Epithelial cell of proximal tubule (primary cell): ENCODE data around the gene TRPC4AP. TPM values are rescaled to one million over a fixed set of nuclear protein-coding genes. Genes with fewer than 3 reads are reported as not detected.

Source experiments
- DNase-seq: peaks from one replicate; pipeline ENCODE4 v3.0.0-alpha.2; 2011; ENCODE audit warnings: low read depth
- H3K4me3 ChIP-seq: 2 replicates; pipeline ENCODE4 v1.5.1; 2011; ENCODE audit warnings: low read depth, mild to moderate bottlenecking, low read length
- total RNA-seq: library from RNA; depleted of rRNA; stranded (reverse); fragments of >200 nt; gene quantifications from 2 replicates; pipeline ENCODE4 v1.2.3, GENCODE V29; 2015
- TF ChIP-seq, protein P1 (sequence below): conservative IDR thresholded peaks from 2 replicates; pipeline ENCODE4 v1.5.1; 2012; ENCODE audit warnings: low read depth, mild to moderate bottlenecking, low read length

The TRPC4AP gene
- total RNA-seq, 1 donor from 2014 or later, result 58.6 TPM

DNA sequence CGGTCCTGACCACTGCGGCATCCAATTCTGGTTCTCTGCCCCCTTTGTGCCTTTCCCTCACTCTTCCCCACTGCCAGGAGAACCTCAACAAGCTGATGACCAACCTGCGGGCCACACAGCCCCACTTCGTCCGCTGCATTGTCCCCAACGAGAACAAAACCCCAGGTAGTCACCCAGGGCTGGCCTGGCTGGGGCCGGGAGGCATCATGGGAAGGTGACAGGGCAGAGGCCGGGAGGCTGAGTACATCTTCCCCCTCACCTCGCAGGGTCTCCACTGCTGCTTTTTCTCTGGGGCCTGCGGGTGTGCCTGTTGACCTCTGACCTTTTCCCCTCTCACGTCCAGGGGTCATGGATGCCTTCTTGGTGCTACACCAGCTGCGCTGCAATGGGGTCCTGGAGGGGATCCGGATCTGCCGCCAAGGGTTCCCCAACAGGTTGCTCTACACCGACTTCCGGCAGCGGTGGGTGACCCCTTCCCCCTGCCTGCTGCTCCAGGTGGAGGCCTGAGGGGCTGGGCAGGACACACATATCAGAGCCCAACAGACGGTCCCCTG is 101.9 kb downstream of the TRPC4AP start:
- TF ChIP-seq, protein P1, sequence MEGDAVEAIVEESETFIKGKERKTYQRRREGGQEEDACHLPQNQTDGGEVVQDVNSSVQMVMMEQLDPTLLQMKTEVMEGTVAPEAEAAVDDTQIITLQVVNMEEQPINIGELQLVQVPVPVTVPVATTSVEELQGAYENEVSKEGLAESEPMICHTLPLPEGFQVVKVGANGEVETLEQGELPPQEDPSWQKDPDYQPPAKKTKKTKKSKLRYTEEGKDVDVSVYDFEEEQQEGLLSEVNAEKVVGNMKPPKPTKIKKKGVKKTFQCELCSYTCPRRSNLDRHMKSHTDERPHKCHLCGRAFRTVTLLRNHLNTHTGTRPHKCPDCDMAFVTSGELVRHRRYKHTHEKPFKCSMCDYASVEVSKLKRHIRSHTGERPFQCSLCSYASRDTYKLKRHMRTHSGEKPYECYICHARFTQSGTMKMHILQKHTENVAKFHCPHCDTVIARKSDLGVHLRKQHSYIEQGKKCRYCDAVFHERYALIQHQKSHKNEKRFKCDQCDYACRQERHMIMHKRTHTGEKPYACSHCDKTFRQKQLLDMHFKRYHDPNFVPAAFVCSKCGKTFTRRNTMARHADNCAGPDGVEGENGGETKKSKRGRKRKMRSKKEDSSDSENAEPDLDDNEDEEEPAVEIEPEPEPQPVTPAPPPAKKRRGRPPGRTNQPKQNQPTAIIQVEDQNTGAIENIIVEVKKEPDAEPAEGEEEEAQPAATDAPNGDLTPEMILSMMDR, result no peak
- no peak for DNase-seq
- H3K4me3 ChIP-seq, result no peak overlapping the region

DNA sequence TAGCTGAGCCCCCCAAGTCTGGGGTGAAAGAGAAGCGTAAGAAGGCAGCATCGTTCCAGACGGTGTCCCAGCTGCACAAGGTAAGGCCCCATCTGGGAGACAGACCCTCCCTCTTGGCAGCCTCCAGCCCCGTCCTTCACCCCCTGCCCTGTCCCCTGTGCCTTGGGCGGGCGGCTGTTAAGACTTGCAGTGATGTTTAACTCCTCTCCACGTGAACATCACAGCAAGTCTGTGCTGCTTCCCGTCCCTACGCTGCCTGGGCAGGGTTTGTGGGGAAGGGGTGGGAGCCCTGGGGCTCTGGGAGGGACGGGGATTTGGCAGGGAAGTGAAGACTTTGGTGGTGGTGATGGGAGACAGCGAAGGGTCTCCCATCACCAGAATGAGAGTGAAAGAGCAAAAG is 102.4 kb downstream of the TRPC4AP start:
- TF ChIP-seq, protein P1, result no peak
- H3K4me3 ChIP-seq, result no peak overlapping the region

DNA sequence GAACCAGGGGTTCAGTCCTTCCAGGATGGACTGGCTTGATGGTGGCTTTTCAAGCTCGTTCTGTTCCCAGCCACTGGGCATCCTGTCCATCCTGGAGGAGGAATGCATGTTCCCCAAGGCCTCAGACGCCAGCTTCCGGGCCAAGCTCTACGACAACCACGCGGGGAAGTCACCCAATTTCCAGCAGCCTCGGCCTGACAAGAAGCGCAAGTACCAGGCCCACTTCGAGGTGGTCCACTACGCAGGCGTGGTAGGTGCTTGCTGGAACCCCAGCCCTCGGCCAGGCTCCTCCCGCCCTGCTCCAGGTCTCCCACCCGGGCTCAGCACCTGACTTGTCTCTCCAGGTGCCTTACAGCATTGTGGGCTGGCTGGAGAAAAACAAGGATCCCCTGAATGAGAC is 102.9 kb downstream of the TRPC4AP start:
- H3K4me3 ChIP-seq, result no peak overlapping the region
- DNase-seq, result no peak
- TF ChIP-seq, protein P1, result no peak

More for the DNA sequence above, 102.4 kb downstream of the TRPC4AP start:
- DNase-seq, result no peak

DNA sequence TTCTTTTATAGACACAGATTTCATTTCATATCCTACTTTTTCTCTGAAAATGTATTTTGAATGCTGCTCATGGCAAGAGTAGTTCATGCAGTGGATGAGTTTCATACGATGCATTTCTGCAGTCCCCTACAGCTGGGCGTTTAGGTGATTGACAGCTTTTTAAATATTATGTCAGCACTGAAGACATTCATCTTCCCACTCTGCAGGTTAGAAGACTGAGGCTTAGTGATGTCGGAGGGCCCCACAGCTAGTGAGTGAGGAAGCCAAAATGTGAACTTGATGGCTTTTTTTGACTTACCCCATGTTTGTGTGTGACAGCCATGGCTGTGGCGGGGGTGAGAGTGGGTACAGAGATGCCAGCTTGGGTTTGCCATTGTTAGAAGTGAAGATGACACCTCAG is 103.5 kb downstream of the TRPC4AP start:
- H3K4me3 ChIP-seq, result no peak overlapping the region
- DNase-seq, result no peak
- TF ChIP-seq, protein P1, result no peak

DNA sequence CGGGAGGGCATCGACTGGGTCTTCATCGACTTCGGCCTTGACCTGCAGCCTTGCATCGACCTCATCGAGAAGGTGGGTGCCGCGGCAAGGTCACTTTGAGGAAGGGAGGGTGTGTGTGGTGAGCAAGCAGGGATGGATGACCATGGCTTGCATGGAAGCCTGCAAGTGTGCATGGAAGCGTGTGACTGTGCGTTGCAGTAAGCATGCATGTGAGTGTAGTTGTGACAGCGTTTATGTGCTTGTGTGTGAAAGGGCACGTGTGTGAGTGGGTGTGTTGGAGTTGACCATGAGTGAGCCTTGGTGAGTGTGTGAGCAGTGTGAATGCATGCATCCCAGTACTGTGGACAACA is 104.4 kb downstream of the TRPC4AP start:
- DNase-seq, result no peak
- H3K4me3 ChIP-seq, result no peak overlapping the region
- TF ChIP-seq, protein P1, result no peak

DNA sequence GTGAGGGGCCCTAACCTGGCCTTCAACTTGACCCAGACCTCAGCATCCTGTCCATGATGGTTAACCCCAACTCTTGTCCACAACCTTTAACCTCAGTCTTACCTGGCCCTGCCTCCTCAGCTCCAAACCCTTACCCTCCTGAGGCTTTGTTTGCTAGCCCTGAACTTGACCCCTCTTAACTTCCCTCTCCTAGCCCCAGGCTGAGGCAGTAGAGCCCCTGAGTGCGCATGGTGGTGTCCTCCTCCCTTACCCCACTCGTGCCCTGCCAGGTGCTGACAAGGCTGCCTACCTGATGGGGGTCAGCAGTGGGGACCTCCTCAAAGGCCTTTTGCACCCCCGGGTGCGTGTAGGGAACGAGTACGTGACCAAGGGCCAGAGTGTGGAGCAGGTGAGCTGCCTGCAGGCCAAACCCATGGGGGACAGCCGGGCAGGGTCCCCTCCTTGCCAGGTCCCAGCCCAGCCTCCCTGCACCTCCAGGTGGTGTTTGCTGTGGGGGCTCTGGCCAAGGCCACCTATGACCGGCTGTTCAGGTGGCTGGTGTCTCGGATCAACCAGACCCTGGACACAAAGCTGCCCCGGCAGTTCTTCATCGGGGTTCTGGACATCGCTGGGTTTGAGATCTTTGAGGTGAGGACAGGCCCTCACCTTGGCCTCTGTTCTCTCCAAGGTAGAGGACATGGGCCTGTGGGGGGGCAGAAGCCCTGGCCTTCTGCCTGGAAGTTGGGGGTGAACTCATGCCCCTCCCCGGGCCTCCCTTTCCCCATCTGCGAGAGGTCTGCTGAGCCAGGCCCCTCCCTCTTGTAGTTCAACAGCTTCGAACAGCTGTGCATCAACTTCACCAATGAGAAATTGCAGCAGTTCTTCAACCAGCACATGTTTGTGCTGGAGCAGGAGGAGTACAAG is 105.1 kb downstream of the TRPC4AP start:
- TF ChIP-seq, protein P1, result no peak
- no peak overlapping the region for H3K4me3 ChIP-seq
- DNase-seq, result no peak
